GM19395 (cell line): Measurements from ENCODE around the gene SLC7A1.

ENCODE experiments used
- ATAC-seq: cut with Tn5 transposase; IDR thresholded peaks from one replicate; pipeline ENCODE4 v1.9.1; 2021; ENCODE audit warnings: mild to moderate bottlenecking, moderate library complexity; ENCODE audit not compliant: unreplicated experiment

SLC7A1 gene

DNA sequence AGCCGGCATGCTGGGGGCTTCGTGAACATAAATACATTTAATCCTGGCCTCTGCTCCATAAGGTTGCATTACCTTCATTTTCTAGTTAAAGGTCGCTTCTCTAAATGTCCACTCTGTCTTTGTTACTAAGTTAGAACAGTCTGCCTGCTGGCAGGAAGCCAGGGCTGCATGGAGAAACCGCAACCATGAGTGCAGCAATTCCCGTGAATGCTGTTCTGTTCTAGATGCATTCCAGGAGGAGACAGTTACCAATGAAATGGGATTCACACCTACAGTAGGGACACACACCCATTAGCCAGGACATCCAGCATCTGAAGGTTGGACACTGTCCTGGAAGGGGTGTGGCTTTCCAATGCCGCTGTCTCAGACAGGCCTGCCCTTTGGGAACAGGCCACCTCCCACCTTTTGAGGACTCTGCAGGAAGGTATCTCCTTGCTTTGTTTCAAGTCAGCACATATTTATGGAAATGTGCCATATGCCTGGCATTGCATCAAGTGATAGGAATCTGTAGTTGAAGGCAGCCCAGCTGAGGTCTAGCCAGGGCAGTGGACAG, 129.7 kb downstream of the SLC7A1 start:
- ATAC-seq = no peak

DNA sequence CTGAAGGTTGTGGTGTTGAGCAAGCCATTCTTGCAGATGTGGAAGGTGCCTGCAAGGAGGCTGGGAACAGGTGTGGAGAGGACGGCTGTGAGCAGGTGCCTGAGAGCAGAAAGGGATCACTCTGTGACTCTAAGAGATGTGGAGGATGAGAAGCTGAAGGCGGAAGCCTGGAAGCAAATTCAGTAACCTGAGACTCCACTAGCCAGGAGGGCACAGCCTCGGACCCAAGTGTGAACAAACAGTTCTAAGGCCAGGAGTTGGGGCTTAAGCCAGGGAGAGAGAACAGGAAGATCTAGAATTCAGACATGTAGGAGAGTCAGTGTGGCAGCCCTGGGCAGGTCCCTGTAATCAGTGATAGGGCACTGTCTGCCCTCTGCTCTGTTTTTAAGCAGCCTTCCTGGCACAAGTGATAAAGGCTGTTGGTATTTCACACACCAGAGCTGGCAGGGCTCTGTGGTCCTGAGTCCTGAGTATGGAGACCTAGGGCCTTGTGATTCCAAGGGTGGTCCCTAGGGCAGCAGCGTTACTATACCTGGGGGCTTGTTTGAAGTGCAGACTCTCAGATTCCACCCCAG, 131.3 kb downstream of the SLC7A1 start:
- no peak for ATAC-seq

DNA sequence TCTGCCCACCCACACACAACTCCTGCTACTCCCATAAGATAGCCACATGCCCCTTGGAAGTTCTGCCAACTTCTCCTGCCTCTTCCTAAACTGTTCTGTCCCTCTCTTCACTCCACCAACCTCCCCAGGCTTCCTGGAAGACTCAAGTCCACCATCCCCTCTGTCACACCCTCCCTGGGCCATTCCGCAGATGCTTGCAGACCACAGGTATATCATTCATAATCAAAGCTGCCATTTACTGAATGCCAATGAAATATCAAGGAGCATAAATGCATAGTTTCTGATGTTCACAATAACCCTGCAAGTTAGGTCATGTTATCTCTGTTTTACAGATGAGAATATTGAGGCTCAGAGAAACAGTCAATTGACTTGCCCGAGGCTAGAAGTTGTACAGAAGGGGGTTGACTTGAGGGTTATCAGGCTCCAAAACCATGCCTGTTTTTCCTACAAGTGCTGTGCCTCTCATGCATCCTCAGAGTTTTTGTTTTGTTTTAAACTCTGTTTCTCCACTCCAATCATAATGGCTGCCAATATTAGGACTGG, 135.6 kb downstream of the SLC7A1 start:
- no peak for ATAC-seq
